Neural progenitor cell (in vitro differentiated cells): ENCODE results near the gene PPM1L. TPM values are rescaled to one million over a fixed set of nuclear protein-coding genes. Genes with fewer than 3 reads are reported as not detected.

ENCODE experiments used
- DNase-seq: peaks from one replicate; pipeline ENCODE4 v3.0.0-alpha.2; 2016; ENCODE audit warnings: low spot score
- H2AFZ ChIP-seq: fragments of 200-600 bp; sonication (generic); replicated peaks from 2 replicates; pipeline ENCODE4 v1.6.1; 2016; ENCODE audit warnings: antibody characterized with exemption
- H3F3A ChIP-seq: fragments of 200-600 bp; sonication (generic); 2 replicates; pipeline ENCODE4 v1.6.1; 2016; ENCODE audit warnings: antibody characterized with exemption, low read depth
- H3K27ac ChIP-seq: fragments of 200-600 bp; sonication (generic); 2 replicates; pipeline ENCODE4 v1.5.1; 2016; ENCODE audit warnings: mild to moderate bottlenecking
- H3K27me3 ChIP-seq: fragments of 200-600 bp; sonication (generic); 2 replicates; pipeline ENCODE4 v1.6.1; 2016; ENCODE audit warnings: mild to moderate bottlenecking, moderate library complexity
- H3K36me3 ChIP-seq: fragments of 200-600 bp; sonication (generic); 2 replicates; pipeline ENCODE4 v1.5.1; 2016
- H3K4me1 ChIP-seq: fragments of 200-600 bp; sonication (generic); 2 replicates; pipeline ENCODE4 v1.6.1; 2016; ENCODE audit warnings: mixed run types
- H3K4me2 ChIP-seq: fragments of 200-600 bp; sonication (generic); 2 replicates; pipeline ENCODE4 v1.6.1; 2016
- H3K4me3 ChIP-seq: fragments of 200-600 bp; sonication (generic); 2 replicates; pipeline ENCODE4 v1.5.1; 2016
- H3K79me2 ChIP-seq: fragments of 200-600 bp; sonication (generic); 2 replicates; pipeline ENCODE4 v1.6.1; 2016; ENCODE audit warnings: low read depth
- H3K9ac ChIP-seq: fragments of 200-600 bp; sonication (generic); 2 replicates; pipeline ENCODE4 v1.6.1; 2016
- H3K9me3 ChIP-seq: fragments of 200-600 bp; sonication (generic); 2 replicates; pipeline ENCODE4 v1.5.1; 2016; ENCODE audit warnings: low read depth
- H4K20me1 ChIP-seq: fragments of 200-600 bp; sonication (generic); 2 replicates; pipeline ENCODE4 v1.6.1; 2016; ENCODE audit warnings: low read depth
- H3K27ac Mint-ChIP-seq: 3 replicates; pipeline ENCODE4 v1.8.0; 2021; ENCODE audit warnings: mixed read lengths
- H3K27me3 Mint-ChIP-seq: 2 replicates; pipeline ENCODE4 v1.8.0; 2022; ENCODE audit warnings: low read depth, mild to moderate bottlenecking, inconsistent platforms, moderate library complexity, mixed read lengths; ENCODE audit not compliant: insufficient read depth
- H3K36me3 Mint-ChIP-seq: 3 replicates; pipeline ENCODE4 v1.8.0; 2021; ENCODE audit warnings: mixed read lengths
- H3K4me1 Mint-ChIP-seq: 3 replicates; pipeline ENCODE4 v1.8.0; 2021; ENCODE audit warnings: mixed read lengths
- H3K4me3 Mint-ChIP-seq: 3 replicates; pipeline ENCODE4 v1.8.0; 2021; ENCODE audit warnings: mild to moderate bottlenecking, moderate library complexity, mixed read lengths
- H3K9me3 Mint-ChIP-seq: 3 replicates; pipeline ENCODE4 v1.8.0; 2020; ENCODE audit warnings: mixed read lengths
- EZH2 ChIP-seq: fragments of 200-600 bp; sonication (generic); IDR thresholded peaks from 2 replicates; pipeline ENCODE4 v1.6.1; 2017; ENCODE audit warnings: antibody characterized with exemption, mild to moderate bottlenecking, moderate library complexity
- EZH2phosphoT487 ChIP-seq: fragments of 200-600 bp; sonication (generic); IDR thresholded peaks from 2 replicates; pipeline ENCODE4 v1.6.1; 2017; ENCODE audit warnings: antibody characterized with exemption
- total RNA-seq: library from RNA; depleted of rRNA; stranded (reverse); fragments of >200 nt; gene quantifications from 2 replicates; pipeline ENCODE4 v1.2.3, GENCODE V29; 2015; ENCODE audit warnings: low replicate concordance
- TF ChIP-seq, protein P1 (sequence below): fragments of 200-600 bp; sonication (generic); IDR thresholded peaks from 2 replicates; pipeline ENCODE4 v1.5.1; 2017; ENCODE audit warnings: antibody characterized with exemption, mild to moderate bottlenecking

The PPM1L gene
- total RNA-seq, 1 donor from 2014 or later, result 16.5 TPM

DNA sequence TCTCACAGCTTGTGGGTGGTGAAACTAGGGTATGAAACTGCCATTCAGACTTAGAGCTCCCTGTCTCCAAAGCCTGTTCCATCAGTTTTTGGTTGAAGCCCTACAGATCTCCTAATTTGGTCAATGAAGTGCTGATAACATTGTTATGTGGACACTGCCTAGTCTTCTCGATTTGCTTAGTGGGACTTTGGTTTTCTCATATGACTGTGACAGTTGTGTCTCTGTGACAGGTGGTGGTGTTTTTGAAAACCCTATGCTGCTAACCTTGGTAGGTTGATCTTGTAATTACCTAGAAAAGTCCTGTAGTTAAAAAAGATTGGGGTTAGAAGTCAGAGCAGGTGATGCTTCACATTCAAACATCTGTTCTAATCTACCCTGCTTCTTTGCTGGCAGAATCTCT is 9.2 kb downstream of the PPM1L start:
- H3K9ac ChIP-seq, result no peak overlapping the region
- Mint-ChIP-seq H3K36me3 (peaks cover 8% of the 10 kb centered on the region), H3K4me3 (no peak overlapping the region), H3K4me1 (no peaks in the 10 kb centered on the region), H3K27me3 (no peaks in the 10 kb centered on the region), H3K27ac (no peak overlapping the region), H3K9me3 (no peaks in the 10 kb centered on the region)
- H3F3A ChIP-seq, result no peaks in the 10 kb centered on the region
- H3K9me3 ChIP-seq, result no peaks in the 10 kb centered on the region
- no peaks in the 10 kb centered on the region for H3K36me3 ChIP-seq
- no peaks in the 10 kb centered on the region for H3K27me3 ChIP-seq
- DNase-seq, result no peak
- H3K4me1 ChIP-seq, result no peaks in the 10 kb centered on the region
- no peak for TF ChIP-seq EZH2
- no peak for TF ChIP-seq EZH2phosphoT487
- TF ChIP-seq, protein P1, sequence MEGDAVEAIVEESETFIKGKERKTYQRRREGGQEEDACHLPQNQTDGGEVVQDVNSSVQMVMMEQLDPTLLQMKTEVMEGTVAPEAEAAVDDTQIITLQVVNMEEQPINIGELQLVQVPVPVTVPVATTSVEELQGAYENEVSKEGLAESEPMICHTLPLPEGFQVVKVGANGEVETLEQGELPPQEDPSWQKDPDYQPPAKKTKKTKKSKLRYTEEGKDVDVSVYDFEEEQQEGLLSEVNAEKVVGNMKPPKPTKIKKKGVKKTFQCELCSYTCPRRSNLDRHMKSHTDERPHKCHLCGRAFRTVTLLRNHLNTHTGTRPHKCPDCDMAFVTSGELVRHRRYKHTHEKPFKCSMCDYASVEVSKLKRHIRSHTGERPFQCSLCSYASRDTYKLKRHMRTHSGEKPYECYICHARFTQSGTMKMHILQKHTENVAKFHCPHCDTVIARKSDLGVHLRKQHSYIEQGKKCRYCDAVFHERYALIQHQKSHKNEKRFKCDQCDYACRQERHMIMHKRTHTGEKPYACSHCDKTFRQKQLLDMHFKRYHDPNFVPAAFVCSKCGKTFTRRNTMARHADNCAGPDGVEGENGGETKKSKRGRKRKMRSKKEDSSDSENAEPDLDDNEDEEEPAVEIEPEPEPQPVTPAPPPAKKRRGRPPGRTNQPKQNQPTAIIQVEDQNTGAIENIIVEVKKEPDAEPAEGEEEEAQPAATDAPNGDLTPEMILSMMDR, result no peak
- no peaks in the 10 kb centered on the region for H4K20me1 ChIP-seq
- H3K79me2 ChIP-seq, result peaks cover 49% of the 10 kb centered on the region
- no peak overlapping the region for H2AFZ ChIP-seq
- H3K4me3 ChIP-seq, result no peak overlapping the region
- no peak overlapping the region for H3K4me2 ChIP-seq
- H3K27ac ChIP-seq, result no peak overlapping the region

DNA sequence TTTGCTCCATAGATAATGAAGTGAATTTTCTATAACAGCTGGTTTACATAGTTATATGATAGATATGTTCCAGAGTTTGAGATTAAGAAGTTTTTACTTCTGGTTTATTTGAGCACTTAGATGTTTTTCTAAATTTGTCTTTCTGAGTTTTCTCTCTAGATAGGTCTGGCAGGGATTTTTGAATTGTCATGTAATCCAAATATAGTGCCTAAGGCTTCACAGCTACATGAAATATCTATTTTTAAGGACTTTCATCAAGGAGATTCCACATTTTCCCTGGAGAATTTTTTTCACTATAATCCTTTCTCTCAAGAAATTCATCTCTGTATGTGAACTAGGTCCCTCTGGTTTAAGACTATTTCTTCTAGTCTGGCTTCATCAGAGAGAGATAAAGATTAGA is 12.0 kb downstream of the PPM1L start:
- Mint-ChIP-seq H3K27me3 (no peaks in the 10 kb centered on the region), H3K9me3 (no peaks in the 10 kb centered on the region), H3K4me3 (no peak overlapping the region), H3K36me3 (no peaks in the 10 kb centered on the region), H3K27ac (no peak overlapping the region), H3K4me1 (no peaks in the 10 kb centered on the region)
- Histone ChIP-seq H3K4me1 (no peaks in the 10 kb centered on the region), H3K79me2 (peaks cover 26% of the 10 kb centered on the region), H3K27me3 (no peaks in the 10 kb centered on the region), H2AFZ (no peak overlapping the region), H3K4me3 (no peak overlapping the region), H4K20me1 (no peaks in the 10 kb centered on the region), H3K9me3 (no peaks in the 10 kb centered on the region), H3K36me3 (no peaks in the 10 kb centered on the region), H3K4me2 (no peak overlapping the region), H3K9ac (no peak overlapping the region), H3K27ac (no peak overlapping the region), H3F3A (no peaks in the 10 kb centered on the region)
- no peak for DNase-seq
- TF ChIP-seq, protein P1, result no peak
- TF ChIP-seq EZH2phosphoT487 (no peak), EZH2 (no peak)

DNA sequence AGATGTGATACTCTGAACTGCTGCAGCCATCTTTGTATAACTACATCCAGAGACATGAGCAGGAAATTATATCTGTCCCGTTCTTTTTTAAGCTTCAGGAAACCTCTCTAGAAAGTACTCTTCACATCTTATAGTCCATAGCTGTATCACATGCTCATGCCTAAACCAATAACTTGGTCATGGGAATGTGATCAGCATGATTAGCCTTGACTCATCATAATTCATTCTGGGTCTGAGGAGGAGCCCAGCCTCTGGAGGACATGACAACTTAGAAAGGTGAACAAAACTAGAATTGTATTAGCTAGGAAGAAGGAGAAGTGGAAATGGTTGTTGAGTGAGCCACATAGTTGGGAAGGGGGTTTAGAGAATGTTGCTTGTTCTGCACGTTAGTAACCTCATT is 12.9 kb downstream of the PPM1L start:
- Histone ChIP-seq H3K9me3 (no peaks in the 10 kb centered on the region), H3K27ac (no peak overlapping the region)
- no peak for DNase-seq

More for the DNA sequence above, 12.9 kb downstream of the PPM1L start:
- TF ChIP-seq EZH2phosphoT487 (no peak), EZH2 (no peak)
- TF ChIP-seq, protein P1, result no peak
- Histone ChIP-seq H3K4me2 (no peak overlapping the region), H3K4me3 (no peak overlapping the region), H3K27me3 (no peaks in the 10 kb centered on the region), H3F3A (no peaks in the 10 kb centered on the region), H3K79me2 (peaks cover 23% of the 10 kb centered on the region), H4K20me1 (no peaks in the 10 kb centered on the region), H3K4me1 (peaks cover 3% of the 10 kb centered on the region), H2AFZ (no peak overlapping the region), H3K9ac (no peak overlapping the region), H3K36me3 (no peaks in the 10 kb centered on the region)
- Mint-ChIP-seq H3K9me3 (no peaks in the 10 kb centered on the region), H3K4me1 (no peaks in the 10 kb centered on the region), H3K4me3 (no peak overlapping the region), H3K36me3 (no peaks in the 10 kb centered on the region), H3K27ac (no peak overlapping the region), H3K27me3 (no peaks in the 10 kb centered on the region)
